Right atrium auricular region (tissue), 2 donors: ENCODE measurements around the gene FCRL2. TPM values are rescaled to one million over a fixed set of nuclear protein-coding genes. Genes with fewer than 3 reads are reported as not detected.

Experiments used
- DNase-seq: peaks from one replicate; pipeline ENCODE4 v3.0.0-alpha.2; 2019; ENCODE audit warnings: low spot score
- H3K27ac ChIP-seq, 2 donors: fragments of 200-600 bp; sonication (generic); 1 replicate in 1 of 2; 2 replicates in 1 of 2; pipeline ENCODE4 v1.5.1; 2016 to 2019
- H3K27me3 ChIP-seq, 2 donors: fragments of 200-600 bp; sonication (generic); one replicate each; pipeline versions ENCODE4 v1.5.1 to v1.6.0; 2017 to 2019
- H3K36me3 ChIP-seq: fragments of 200-600 bp; sonication (generic); one replicate; pipeline ENCODE4 v1.5.1; 2016
- H3K4me1 ChIP-seq, 2 donors: fragments of 200-600 bp; sonication (generic); one replicate each; pipeline versions ENCODE4 v1.5.1 to v1.6.0; 2017 to 2019
- H3K4me3 ChIP-seq, 2 donors: fragments of 200-600 bp; sonication (generic); 1 replicate in 1 of 2; 2 replicates in 1 of 2; pipeline ENCODE4 v1.5.1; 2017 to 2019; ENCODE audit warnings: mild to moderate bottlenecking in 1 of 2, moderate library complexity in 1 of 2
- H3K9me3 ChIP-seq, 2 donors: fragments of 200-600 bp; sonication (generic); one replicate each; pipeline ENCODE4 v1.5.1; 2019
- CTCF ChIP-seq, 2 donors: fragments of 200-600 bp; sonication (generic); IDR thresholded peaks; one replicate each; pipeline ENCODE4 v1.5.1; 2019; ENCODE audit warnings: antibody characterized with exemption in 2 of 2
- total RNA-seq, 2 donors: library from RNA; depleted of rRNA; stranded (reverse); fragments of >200 nt; gene quantifications; one replicate each; pipeline ENCODE4 v1.1.0, GENCODE V29; 2016

The FCRL2 gene
- total RNA-seq, 2 donors from 2014 or later: not detected

- Histone ChIP-seq H3K27ac (no peak overlapping the region), H3K4me3 (no peak overlapping the region), H3K4me1 (no peaks in the 10 kb centered on the region), H3K36me3 (no peaks in the 10 kb centered on the region), H3K9me3 (peaks cover 0 to 8% of the 10 kb centered on the region in 2 donors), H3K27me3 (no peaks in the 10 kb centered on the region)
- DNase-seq: no peak
- no peak for TF ChIP-seq CTCF (IDR thresholded peaks at IDR 0.05)
These were observed 51.7 kb downstream of the FCRL2 start for GRCh38 chr1:157725221-157725577.

DNA sequence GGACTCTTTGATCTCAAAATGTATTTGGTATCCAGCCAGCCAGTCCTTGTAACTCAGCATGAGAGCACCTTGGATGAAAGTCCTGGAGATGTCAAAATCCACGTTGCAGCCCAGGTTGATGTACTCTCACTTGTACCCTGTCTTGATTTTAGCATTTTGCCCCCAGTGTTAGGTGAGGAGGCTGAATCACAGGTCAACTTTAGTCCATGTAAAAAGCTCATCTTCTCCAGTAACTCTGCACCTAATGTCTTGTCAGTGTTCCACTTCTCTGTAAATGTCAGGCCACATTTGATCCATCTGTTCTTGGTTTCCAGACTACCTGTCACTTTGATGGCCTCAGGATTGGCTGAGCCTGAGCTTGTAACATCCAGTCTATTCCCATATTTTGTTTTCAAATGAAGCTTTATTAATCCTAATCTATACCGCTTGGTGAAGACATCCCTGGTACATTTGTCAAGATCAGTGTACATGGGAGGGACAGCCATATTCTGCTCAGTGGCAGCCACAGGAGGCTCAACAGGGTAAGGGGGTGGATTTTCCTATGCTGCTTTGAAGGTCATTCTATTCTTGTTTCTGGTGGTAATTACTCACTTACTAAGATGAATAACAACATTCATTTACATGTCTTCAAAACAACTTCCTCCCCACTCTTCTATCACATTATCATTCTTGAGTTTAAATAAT lies 52.3 kb downstream of the FCRL2 start:
- Histone ChIP-seq H3K4me1 (no peaks in the 10 kb centered on the region), H3K36me3 (no peaks in the 10 kb centered on the region), H3K27ac (no peak overlapping the region), H3K27me3 (no peaks in the 10 kb centered on the region), H3K4me3 (no peak overlapping the region), H3K9me3 (peaks cover 0 to 8% of the 10 kb centered on the region in 2 donors)
- no peak for TF ChIP-seq CTCF (IDR thresholded peaks at IDR 0.05)
- no peak for DNase-seq

DNA sequence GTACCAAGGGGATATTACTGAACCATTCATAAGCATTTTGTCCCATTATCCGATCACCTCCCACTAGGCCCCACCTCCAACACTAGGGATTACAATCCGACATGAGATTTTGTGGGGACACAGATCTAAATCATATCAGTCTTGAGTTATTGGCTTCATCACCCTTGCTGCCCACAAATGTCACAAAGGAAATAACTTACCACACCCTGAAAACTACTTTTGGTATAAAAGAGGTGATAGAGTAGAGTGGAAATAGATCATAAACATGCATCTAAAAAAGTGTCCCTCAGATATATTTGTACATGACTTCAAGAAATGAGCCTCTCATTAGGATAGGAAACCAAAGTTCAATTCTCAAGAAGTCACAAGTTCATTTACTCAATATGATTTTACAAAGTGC lies 53.8 kb downstream of the FCRL2 start:
- Histone ChIP-seq H3K4me3 (no peak overlapping the region), H3K9me3 (peaks cover 0 to 8% of the 10 kb centered on the region in 2 donors), H3K27ac (no peak overlapping the region), H3K27me3 (no peaks in the 10 kb centered on the region), H3K4me1 (no peaks in the 10 kb centered on the region), H3K36me3 (no peaks in the 10 kb centered on the region)
- no peak for TF ChIP-seq CTCF (IDR thresholded peaks at IDR 0.05)
- DNase-seq: no peak

DNA sequence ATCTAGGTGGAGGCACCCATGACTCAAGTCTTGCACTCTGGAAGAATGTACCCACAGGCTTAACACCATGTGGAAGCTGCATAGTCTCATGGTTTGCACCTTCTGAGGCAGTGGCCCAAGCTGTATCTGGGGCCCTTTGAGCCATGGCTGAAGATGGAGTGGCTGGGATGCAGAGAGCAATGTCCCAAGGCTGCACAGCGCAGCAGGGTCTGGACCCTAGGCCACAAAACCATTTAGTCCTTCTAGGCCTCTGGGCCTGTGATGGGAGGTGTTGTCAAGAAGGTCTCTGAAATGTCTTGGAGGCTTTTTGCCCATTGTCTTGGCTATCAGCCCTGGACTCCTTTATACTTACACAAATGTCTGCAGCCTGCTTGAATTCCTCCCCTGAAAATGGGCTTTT lies 54.9 kb downstream of the FCRL2 start:
- no peak for TF ChIP-seq CTCF (IDR thresholded peaks at IDR 0.05)
- DNase-seq: no peak
- Histone ChIP-seq H3K4me1 (no peaks in the 10 kb centered on the region), H3K27me3 (no peaks in the 10 kb centered on the region), H3K36me3 (no peaks in the 10 kb centered on the region), H3K9me3 (peaks cover 0 to 8% of the 10 kb centered on the region in 2 donors), H3K4me3 (no peak overlapping the region), H3K27ac (no peak overlapping the region)

DNA sequence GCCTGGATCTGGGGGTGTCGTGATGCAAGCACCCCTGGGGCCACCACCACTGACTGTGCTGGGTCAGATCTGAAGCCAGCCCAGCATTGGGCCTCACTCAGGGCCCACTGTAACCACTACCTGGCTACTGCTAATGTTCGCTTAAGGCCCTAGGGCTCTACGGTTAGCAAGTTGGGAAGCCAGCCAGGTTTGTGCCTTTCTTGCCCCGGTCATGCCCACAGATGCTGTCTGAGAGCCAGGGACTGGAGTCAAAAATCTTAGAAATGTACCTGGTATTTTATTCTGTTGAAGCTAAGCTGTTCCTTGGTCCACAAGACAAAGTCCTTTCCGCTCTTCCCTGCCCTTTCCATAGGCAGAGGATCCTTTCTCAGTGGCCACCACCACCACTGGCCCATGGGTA lies 61.2 kb downstream of the FCRL2 start:
- no peaks in the 10 kb centered on the region for H3K4me1 ChIP-seq
- no peaks in the 10 kb centered on the region for H3K27me3 ChIP-seq
- no peaks in the 10 kb centered on the region for H3K9me3 ChIP-seq
- H3K27ac ChIP-seq: no peak overlapping the region
- no peak for DNase-seq
- no peaks in the 10 kb centered on the region for H3K36me3 ChIP-seq
- TF ChIP-seq CTCF (IDR thresholded peaks at IDR 0.05): no peak
- H3K4me3 ChIP-seq: no peak overlapping the region

DNA sequence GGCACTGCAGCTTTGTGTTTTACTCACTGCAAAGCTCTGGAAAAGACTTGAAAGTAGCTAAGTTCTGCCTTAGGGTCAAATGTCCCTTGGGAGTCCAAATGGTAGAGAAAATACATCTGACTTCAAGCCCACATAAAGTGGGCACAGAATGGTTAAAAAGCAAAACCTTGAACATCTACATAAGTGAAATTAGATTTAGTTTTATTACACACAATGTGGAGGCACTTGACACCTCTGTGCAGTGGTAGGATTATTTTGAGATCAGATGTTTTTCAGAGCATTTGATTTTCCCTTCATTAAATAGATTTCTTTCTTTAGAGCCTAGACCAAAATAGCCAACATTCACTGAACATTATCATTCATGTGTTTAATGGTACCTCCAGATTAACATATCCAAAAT lies 65.1 kb downstream of the FCRL2 start:
- no peak for DNase-seq
- H3K9me3 ChIP-seq: no peaks in the 10 kb centered on the region
- TF ChIP-seq CTCF (IDR thresholded peaks at IDR 0.05): no peak
- H3K4me3 ChIP-seq: no peak overlapping the region
- no peak overlapping the region for H3K27ac ChIP-seq
- no peaks in the 10 kb centered on the region for H3K27me3 ChIP-seq
- no peaks in the 10 kb centered on the region for H3K36me3 ChIP-seq
- no peaks in the 10 kb centered on the region for H3K4me1 ChIP-seq
